ENCODE measurements around the gene HIGD2A. TPM values are rescaled to one million over a fixed set of nuclear protein-coding genes. Genes with fewer than 3 reads are reported as not detected.

HIGD2A gene
- total RNA-seq, 4 donors from 2014 or later = 54.3 to 96.3 (median 85.1) TPM

DNA sequence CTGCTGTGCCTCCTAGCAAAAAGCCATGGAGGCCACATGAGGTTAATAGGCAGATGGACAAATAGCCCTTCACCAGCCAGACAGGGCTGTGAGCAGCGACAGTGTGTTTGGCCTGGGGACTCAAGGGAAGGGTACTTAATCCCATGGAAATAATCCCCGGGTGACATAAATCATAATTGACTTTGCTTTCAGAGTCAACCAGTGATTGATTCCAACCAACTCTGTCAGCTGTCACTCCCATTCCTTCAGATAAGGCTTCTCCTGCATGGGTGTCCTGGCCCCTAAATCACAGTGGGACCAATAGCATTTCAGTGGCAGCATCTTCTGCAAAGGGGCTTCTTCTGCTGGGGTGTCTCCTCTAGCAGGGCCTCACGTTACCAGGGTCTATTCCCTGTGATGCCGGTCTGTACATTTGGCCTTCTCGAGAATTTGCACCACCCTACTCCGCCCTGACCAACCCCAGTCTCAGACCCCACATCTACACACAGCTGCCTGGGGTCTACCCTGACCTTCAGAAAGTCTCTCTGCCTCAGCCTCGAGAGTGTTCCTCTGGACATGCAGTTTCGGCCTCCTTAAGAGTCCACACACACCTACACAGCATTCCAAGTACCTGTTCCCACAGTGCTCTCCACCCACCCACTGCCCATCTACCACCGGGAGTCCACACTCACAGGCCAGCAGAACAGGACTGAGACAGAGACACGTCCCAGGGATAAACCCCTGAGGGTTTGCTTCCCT, 24.1 kb downstream of the HIGD2A start:
- H3K9me3 ChIP-seq = no peaks in the 10 kb centered on the region
- H3K4me1 ChIP-seq = peaks cover 0 to 82% (median 30%) of the 10 kb centered on the region in 4 donors
- WGBS, 2 donors = 59 to 61% methylated on average over 10 of the region's 10 CpGs
- peaks cover 0 to 28% (median 0%) of the 10 kb centered on the region in 3 donors for H3K36me3 ChIP-seq
- H3K4me3 ChIP-seq = peak overlapping the region in 1 of 4 donors; percentile 80
- TF ChIP-seq CTCF (IDR thresholded peaks at IDR 0.05) (no peak), EP300 (IDR thresholded peaks at IDR 0.05) (no peak), POLR2A (IDR thresholded peaks at IDR 0.05) (no peak)
- no peak for DNase-seq (ENCODE audit: low spot score in 2 of 2)
- peak overlapping the region in 3 of 4 donors; percentile 19 to 97 (median 95) for H3K27ac ChIP-seq
- H3K27me3 ChIP-seq = no peaks in the 10 kb centered on the region

GRCh38 chr5:176413255-176413565, 24.7 kb downstream of the HIGD2A start:
- H3K9me3 ChIP-seq = no peaks in the 10 kb centered on the region
- H3K27ac ChIP-seq = peak overlapping the region in 3 of 4 donors; percentile 19 to 97 (median 95)
- H3K36me3 ChIP-seq = peaks cover 0 to 22% (median 0%) of the 10 kb centered on the region in 3 donors
- TF ChIP-seq CTCF (IDR thresholded peaks at IDR 0.05) = no peak
- TF ChIP-seq EP300 (IDR thresholded peaks at IDR 0.05) = no peak
- no peak for TF ChIP-seq POLR2A (IDR thresholded peaks at IDR 0.05)
- WGBS, 2 donors = 30 to 53% methylated on average over 2 of the region's 2 CpGs
- peak overlapping the region in 1 of 4 donors; percentile 80 for H3K4me3 ChIP-seq
- peaks cover 0 to 76% (median 27%) of the 10 kb centered on the region in 4 donors for H3K4me1 ChIP-seq
- H3K27me3 ChIP-seq = no peaks in the 10 kb centered on the region
- no peak for DNase-seq (ENCODE audit: low spot score in 2 of 2)

DNA sequence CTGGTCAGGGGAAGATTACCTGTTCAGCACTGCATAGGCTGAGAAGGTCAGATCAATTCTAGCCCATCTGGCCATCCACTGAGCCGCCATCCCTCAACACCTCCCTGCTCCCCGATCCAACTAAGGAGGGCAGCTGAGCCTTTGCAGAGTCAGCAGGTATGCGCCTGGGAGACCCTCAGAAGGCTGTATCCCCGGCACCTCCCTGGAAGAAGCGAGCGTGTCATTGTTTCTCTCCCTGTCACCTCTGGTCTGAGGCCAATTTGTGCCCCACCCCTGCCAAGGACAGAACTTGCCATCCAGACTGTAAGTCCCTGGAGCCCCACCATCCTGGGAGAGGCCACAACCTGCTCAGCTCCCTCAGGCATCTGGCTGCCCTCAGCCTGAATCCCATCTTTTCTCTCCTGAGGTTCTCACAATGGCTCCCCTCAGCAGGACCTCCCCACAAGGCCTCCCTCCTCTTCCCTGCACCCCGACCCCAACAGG, 25.2 kb downstream of the HIGD2A start:
- TF ChIP-seq EP300 (IDR thresholded peaks at IDR 0.05) (no peak), CTCF (IDR thresholded peaks at IDR 0.05) (no peak), POLR2A (IDR thresholded peaks at IDR 0.05) (no peak)
- 82 to 85% methylated on average over 6 to 7 of the region's 7 CpGs for WGBS, 2 donors
- H3K4me3 ChIP-seq = peak overlapping the region in 1 of 4 donors; percentile 80
- H3K27me3 ChIP-seq = no peaks in the 10 kb centered on the region
- no peak for DNase-seq (ENCODE audit: low spot score in 2 of 2)
- no peaks in the 10 kb centered on the region for H3K9me3 ChIP-seq
- H3K27ac ChIP-seq = peak overlapping the region in 3 of 4 donors; percentile 19 to 97 (median 95)
- peaks cover 0 to 72% (median 27%) of the 10 kb centered on the region in 4 donors for H3K4me1 ChIP-seq
- H3K36me3 ChIP-seq = peaks cover 0 to 18% (median 0%) of the 10 kb centered on the region in 3 donors

DNA sequence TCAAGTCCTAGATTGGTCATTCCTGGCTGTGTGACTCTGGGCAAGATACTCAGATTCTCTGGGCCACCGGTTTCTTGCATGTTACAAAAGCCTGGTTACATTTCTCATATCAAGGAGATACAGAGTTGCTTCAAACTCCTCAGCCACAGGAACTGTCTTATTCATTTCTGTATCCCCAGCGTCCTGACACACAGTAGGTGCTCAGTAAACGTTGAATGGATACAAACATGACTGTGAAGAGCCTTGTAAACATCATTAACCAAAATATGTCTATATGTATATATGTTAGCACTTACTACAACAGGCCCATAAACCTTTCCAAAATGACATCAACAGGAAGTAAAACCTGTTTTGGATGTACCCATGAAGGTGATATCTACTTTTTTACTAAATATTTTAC, 26.2 kb downstream of the HIGD2A start:
- 58 to 70% methylated on average over 3 of the region's 3 CpGs for WGBS, 2 donors

More for the DNA sequence above, 26.2 kb downstream of the HIGD2A start:
- no peak for DNase-seq (ENCODE audit: low spot score in 2 of 2)
- Histone ChIP-seq H3K27ac (peak overlapping the region in 3 of 4 donors; percentile 94 to 97 (median 95)), H3K4me1 (peaks cover 0 to 67% (median 27%) of the 10 kb centered on the region in 4 donors), H3K27me3 (no peaks in the 10 kb centered on the region), H3K4me3 (peak overlapping the region in 2 of 4 donors; percentile 80 to 90), H3K9me3 (no peaks in the 10 kb centered on the region), H3K36me3 (peaks cover 0 to 12% (median 0%) of the 10 kb centered on the region in 3 donors)
- no peak for TF ChIP-seq POLR2A (IDR thresholded peaks at IDR 0.05)
- no peak for TF ChIP-seq EP300 (IDR thresholded peaks at IDR 0.05)
- no peak for TF ChIP-seq CTCF (IDR thresholded peaks at IDR 0.05)
